OCI-LY7 (cell line): Measurements from ENCODE around the gene OCRL. TPM values are rescaled to one million over a fixed set of nuclear protein-coding genes. Genes with fewer than 3 reads are reported as not detected.

Experiments used
- BruUV-seq: library from RNA; stranded (reverse); fragments of 400-500 nt; replicated peaks from 2 replicates; lab custom pipeline; 2021; lab: Mats Ljungman, UMichigan
- CTCF ChIA-PET: fragments of 300-600 bp; sonication (Branson Sonifier 250); formaldehyde crosslinking; loops from one replicate; lab custom pipeline; 2022; ENCODE audit warnings: antibody characterized with exemption; ENCODE audit not compliant: unreplicated experiment; lab: Charles Lee
- POLR2A ChIA-PET: fragments of 300-600 bp; sonication (Branson Sonifier 250); formaldehyde crosslinking; loops from one replicate; lab custom pipeline; 2022; ENCODE audit warnings: antibody characterized with exemption; lab: Charles Lee
- DNase-seq: peaks from one replicate; pipeline ENCODE4 v3.0.0-alpha.2; 2015; ENCODE audit warnings: low spot score
- H2AFZ ChIP-seq: fragments of 200-600 bp; sonication (generic), shearing (Covaris generic); 2 replicates; pipeline ENCODE4 v1.6.1; 2014; ENCODE audit warnings: mild to moderate bottlenecking, antibody characterized with exemption, low read length, moderate library complexity
- H3K27ac ChIP-seq: fragments of 200-600 bp; sonication (generic); 2 replicates; pipeline ENCODE4 v1.5.1; 2014; ENCODE audit warnings: mixed run types, low read depth, mild to moderate bottlenecking, moderate library complexity, low read length, inconsistent platforms; ENCODE audit not compliant: poor library complexity, severe bottlenecking
- H3K36me3 ChIP-seq: fragments of 200-600 bp; sonication (generic); 2 replicates; pipeline ENCODE4 v1.6.1; 2014; ENCODE audit warnings: mild to moderate bottlenecking, antibody characterized with exemption, low read length, moderate library complexity, mixed read lengths; ENCODE audit not compliant: insufficient read depth
- H3K4me1 ChIP-seq: fragments of 200-600 bp; sonication (generic); 2 replicates; pipeline ENCODE4 v1.5.1; 2014; ENCODE audit warnings: mild to moderate bottlenecking, low read length; ENCODE audit not compliant: insufficient read depth, poor library complexity, severe bottlenecking
- H3K4me2 ChIP-seq: fragments of 200-600 bp; sonication (generic); 2 replicates; pipeline ENCODE4 v1.6.1; 2014; ENCODE audit warnings: mild to moderate bottlenecking, low read length
- H3K4me3 ChIP-seq: fragments of 200-600 bp; sonication (generic); 2 replicates; pipeline ENCODE4 v1.5.1; 2014; ENCODE audit warnings: mild to moderate bottlenecking, low read depth, low read length; ENCODE audit not compliant: poor library complexity, severe bottlenecking
- H3K79me2 ChIP-seq: fragments of 200-600 bp; sonication (generic); 2 replicates; pipeline ENCODE4 v1.6.1; 2016; ENCODE audit warnings: low read depth, mild to moderate bottlenecking, low read length, moderate library complexity, mixed read lengths; ENCODE audit not compliant: insufficient read depth
- H3K9me2 ChIP-seq: fragments of 200-600 bp; sonication (generic); 2 replicates; pipeline ENCODE4 v1.6.1; 2016; ENCODE audit warnings: mild to moderate bottlenecking, low read length, mixed read lengths; ENCODE audit not compliant: insufficient read depth
- H3K9me3 ChIP-seq: fragments of 200-600 bp; sonication (generic); 2 replicates; pipeline ENCODE4 v1.6.1; 2014; ENCODE audit warnings: mild to moderate bottlenecking, mixed run types, low read length, mixed read lengths
- H4K20me1 ChIP-seq: fragments of 200-600 bp; sonication (generic); 2 replicates; pipeline ENCODE4 v1.6.1; 2014; ENCODE audit warnings: mild to moderate bottlenecking, antibody characterized with exemption, low read length, moderate library complexity, mixed read lengths; ENCODE audit not compliant: insufficient read depth
- CTCF ChIP-seq: fragments of 200-600 bp; sonication (generic); conservative IDR thresholded peaks from 2 replicates; pipeline ENCODE4 v1.5.1; 2014; ENCODE audit warnings: mild to moderate bottlenecking, antibody characterized with exemption, low read length, moderate library complexity, mixed read lengths
- EZH2phosphoT487 ChIP-seq: fragments of 200-600 bp; sonication (generic); IDR thresholded peaks from 2 replicates; pipeline ENCODE4 v1.6.1; 2018; ENCODE audit warnings: low read depth, borderline replicate concordance, mild to moderate bottlenecking, mixed run types, antibody characterized with exemption, low read length, moderate library complexity, mixed read lengths
- intact Hi-C: fragments of 100-400 bp; cut with micrococcal nuclease; formaldehyde crosslinking; loops from one replicate; pipeline ENCODE4 v1.10.0; 2022; ENCODE audit not compliant: unreplicated experiment
- total RNA-seq, 2 experiments: library from RNA; depleted of rRNA in 1 of 2; stranded (reverse); fragments of >200 nt in 1 of 2; shearing (Covaris generic) in 1 of 2; gene quantifications; 2 replicates each; pipeline ENCODE4 v1.2.3, GENCODE V29; 2014 to 2022

Gene OCRL
- total RNA-seq, 2 experiments from 2014 or later, result 3.1 to 6.7 TPM

GRCh38 chrX:129638917-129639316 lies 98.9 kb downstream of the OCRL start:
- no peaks in the 10 kb centered on the region for H3K4me1 ChIP-seq
- no TSS peak for BruUV-seq
- intact Hi-C loops, result loop anchor here (10.0 kb wide), 1 partner anchor 246 kb away; no protein-coding TSS in a partner anchor
- no peak overlapping the region for H3K4me3 ChIP-seq
- DNase-seq, result no peak
- H3K4me2 ChIP-seq, result no peak overlapping the region
- H3K27ac ChIP-seq, result no peak overlapping the region
- ChIA-PET CTCF (no interaction called here), POLR2A (interaction anchor here (1.0 kb wide), 1 partner anchor 8 kb away, joined by 3 read pairs; no protein-coding TSS in a partner anchor)
- no peaks in the 10 kb centered on the region for H3K9me2 ChIP-seq
- H4K20me1 ChIP-seq, result no peaks in the 10 kb centered on the region
- H2AFZ ChIP-seq, result no peak overlapping the region
- H3K9me3 ChIP-seq, result no peaks in the 10 kb centered on the region
- H3K36me3 ChIP-seq, result no peaks in the 10 kb centered on the region
- H3K79me2 ChIP-seq, result no peaks in the 10 kb centered on the region
- TF ChIP-seq CTCF, result 0 out of 2 replicates have a peak, but pooled peaks have one; percentile 17
- TF ChIP-seq EZH2phosphoT487, result no peak

GRCh38 chrX:129640737-129641136 lies 100.7 kb downstream of the OCRL start:
- Histone ChIP-seq H3K9me2 (no peaks in the 10 kb centered on the region), H3K4me1 (no peaks in the 10 kb centered on the region), H2AFZ (no peak overlapping the region), H3K4me2 (no peak overlapping the region), H3K4me3 (no peak overlapping the region), H3K79me2 (no peaks in the 10 kb centered on the region), H3K36me3 (no peaks in the 10 kb centered on the region), H3K27ac (no peak overlapping the region), H3K9me3 (no peaks in the 10 kb centered on the region), H4K20me1 (no peaks in the 10 kb centered on the region)
- POLR2A ChIA-PET, result no interaction called here
- no peak for DNase-seq
- CTCF ChIA-PET, result interaction anchor here (0.8 kb wide), 1 partner anchor 420 kb away, joined by 3 read pairs; no protein-coding TSS in a partner anchor
- no TSS peak for BruUV-seq
- intact Hi-C loops, result no loop called here
- TF ChIP-seq EZH2phosphoT487 (no peak), CTCF (no peak)

DNA sequence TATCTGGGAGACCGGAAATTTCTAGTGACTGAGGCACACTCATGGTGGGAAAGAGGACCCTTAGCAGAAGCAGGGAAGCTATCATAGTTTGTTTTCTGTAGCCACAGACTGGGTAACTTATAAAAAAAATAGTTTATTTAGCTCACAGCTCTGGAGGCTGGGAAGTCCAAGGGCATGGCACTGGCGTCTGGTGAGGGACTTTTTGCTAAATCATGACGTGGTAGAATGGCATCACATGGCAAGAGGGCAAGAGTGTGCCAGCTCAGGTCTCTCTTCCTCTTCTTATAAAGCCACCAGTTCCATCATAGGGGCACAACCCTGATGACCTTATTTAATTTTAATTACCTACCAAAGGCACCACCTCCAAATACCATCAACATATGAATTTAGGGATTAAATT lies 101.4 kb downstream of the OCRL start:
- H3K4me1 ChIP-seq, result no peaks in the 10 kb centered on the region
- H4K20me1 ChIP-seq, result no peaks in the 10 kb centered on the region
- no peak overlapping the region for H2AFZ ChIP-seq
- DNase-seq, result no peak
- intact Hi-C loops, result no loop called here
- no TSS peak for BruUV-seq
- no peak overlapping the region for H3K4me3 ChIP-seq
- H3K9me2 ChIP-seq, result no peaks in the 10 kb centered on the region
- no peak overlapping the region for H3K4me2 ChIP-seq
- H3K36me3 ChIP-seq, result no peaks in the 10 kb centered on the region
- ChIA-PET POLR2A (no interaction called here), CTCF (no interaction called here)
- H3K79me2 ChIP-seq, result no peaks in the 10 kb centered on the region
- TF ChIP-seq EZH2phosphoT487 (no peak), CTCF (no peak)
- no peaks in the 10 kb centered on the region for H3K9me3 ChIP-seq
- H3K27ac ChIP-seq, result no peak overlapping the region
